AG08395 (cell line): ENCODE measurements around the gene CAMTA1.

Experiments used
- DNase-seq: peaks from one replicate; pipeline ENCODE4 v3.0.0; 2012; ENCODE audit warnings: mixed read lengths, low spot score

Gene CAMTA1

GRCh38 chr1:7077136-7077535 is 291.9 kb downstream of the CAMTA1 start:
- DNase-seq = no peak

- no peak for DNase-seq
These were observed 292.7 kb downstream of the CAMTA1 start for GRCh38 chr1:7077970-7078369.

GRCh38 chr1:7079637-7080036 is 294.4 kb downstream of the CAMTA1 start:
- DNase-seq = no peak

GRCh38 chr1:7084232-7084894 is 299.1 kb downstream of the CAMTA1 start:
- no peak for DNase-seq

GRCh38 chr1:7085521-7085920 is 300.3 kb downstream of the CAMTA1 start:
- DNase-seq = no peak

GRCh38 chr1:7086106-7086505 is 300.9 kb downstream of the CAMTA1 start:
- no peak for DNase-seq

GRCh38 chr1:7087888-7088287 is 302.6 kb downstream of the CAMTA1 start:
- no peak for DNase-seq

- no peak for DNase-seq
These were observed 304.2 kb downstream of the CAMTA1 start for GRCh38 chr1:7089497-7089896.

- no peak for DNase-seq
These were observed 308.0 kb downstream of the CAMTA1 start for GRCh38 chr1:7093297-7093696.

- no peak for DNase-seq
These were observed 308.8 kb downstream of the CAMTA1 start for GRCh38 chr1:7094086-7094485.

GRCh38 chr1:7094509-7094908 is 309.3 kb downstream of the CAMTA1 start:
- DNase-seq = no peak

- no peak for DNase-seq
These were observed 310.2 kb downstream of the CAMTA1 start for GRCh38 chr1:7095343-7095964.

GRCh38 chr1:7097938-7098592 is 312.8 kb downstream of the CAMTA1 start:
- no peak for DNase-seq

GRCh38 chr1:7098641-7099040 is 313.4 kb downstream of the CAMTA1 start:
- DNase-seq = no peak

- no peak for DNase-seq
These were observed 315.2 kb downstream of the CAMTA1 start for GRCh38 chr1:7100479-7100878.

GRCh38 chr1:7101187-7101586 is 315.9 kb downstream of the CAMTA1 start:
- no peak for DNase-seq

GRCh38 chr1:7103361-7103782 is 318.1 kb downstream of the CAMTA1 start:
- no peak for DNase-seq

- DNase-seq = no peak
These were observed 318.6 kb downstream of the CAMTA1 start for GRCh38 chr1:7103874-7104273.

GRCh38 chr1:7104339-7104738 is 319.1 kb downstream of the CAMTA1 start:
- no peak for DNase-seq

GRCh38 chr1:7105269-7105668 is 320.0 kb downstream of the CAMTA1 start:
- no peak for DNase-seq

- no peak for DNase-seq
These were observed 321.3 kb downstream of the CAMTA1 start for GRCh38 chr1:7106442-7107108.

- DNase-seq = no peak
These were observed 322.0 kb downstream of the CAMTA1 start for GRCh38 chr1:7107109-7107830.
